Peyer's patch (tissue), 4 donors: ENCODE measurements around the gene GAB1.

Source experiments
- CTCF ChIP-seq, 6 experiments: fragments of 450-650 bp in 4 of 6; fragments of 200-600 bp in 2 of 6; sonication (generic) in 1 of 6; IDR thresholded peaks; one replicate each; pipeline ENCODE4 v1.5.1; 2017 to 2019; ENCODE audit warnings: antibody characterized with exemption in 6 of 6, mild to moderate bottlenecking in 3 of 6, moderate library complexity in 1 of 6
- POLR2A ChIP-seq, 2 donors: fragments of 450-650 bp; IDR thresholded peaks; one replicate each; pipeline ENCODE4 v1.5.1; 2017; ENCODE audit warnings: antibody characterized with exemption in 2 of 2, mild to moderate bottlenecking in 2 of 2, moderate library complexity in 2 of 2

GRCh38 chr4:143402776-143403552 lies 66.3 kb downstream of the GAB1 start:
- TF ChIP-seq CTCF (IDR thresholded peaks at IDR 0.05) = no peak
- no peak for TF ChIP-seq POLR2A (IDR thresholded peaks at IDR 0.05)
